ENCODE measurements around the gene ACTN2.

The ACTN2 gene

DNA sequence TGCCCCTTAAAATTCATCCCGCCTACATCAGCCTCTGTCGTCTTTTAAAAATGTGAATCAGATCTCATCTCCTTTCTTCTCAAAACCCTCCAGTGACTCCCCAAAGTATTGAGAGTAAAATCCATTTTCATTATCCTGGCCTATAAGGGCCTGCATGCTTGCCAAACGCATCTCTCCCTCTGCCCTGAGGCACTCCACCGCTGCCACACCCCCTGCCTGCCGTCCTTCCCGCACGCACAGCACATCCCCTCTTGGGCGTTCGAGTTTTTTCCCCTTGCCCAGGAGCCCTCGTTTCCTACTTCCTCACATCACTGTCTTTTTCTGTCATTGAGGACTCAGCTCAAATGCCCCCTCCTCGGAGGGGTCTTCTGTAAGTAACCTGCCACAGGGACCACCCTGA is 55.5 kb downstream of the ACTN2 start:
- TF ChIP-seq ZFX (IDR thresholded peaks at IDR 0.05), result no peak
- TF ChIP-seq, protein P1, sequence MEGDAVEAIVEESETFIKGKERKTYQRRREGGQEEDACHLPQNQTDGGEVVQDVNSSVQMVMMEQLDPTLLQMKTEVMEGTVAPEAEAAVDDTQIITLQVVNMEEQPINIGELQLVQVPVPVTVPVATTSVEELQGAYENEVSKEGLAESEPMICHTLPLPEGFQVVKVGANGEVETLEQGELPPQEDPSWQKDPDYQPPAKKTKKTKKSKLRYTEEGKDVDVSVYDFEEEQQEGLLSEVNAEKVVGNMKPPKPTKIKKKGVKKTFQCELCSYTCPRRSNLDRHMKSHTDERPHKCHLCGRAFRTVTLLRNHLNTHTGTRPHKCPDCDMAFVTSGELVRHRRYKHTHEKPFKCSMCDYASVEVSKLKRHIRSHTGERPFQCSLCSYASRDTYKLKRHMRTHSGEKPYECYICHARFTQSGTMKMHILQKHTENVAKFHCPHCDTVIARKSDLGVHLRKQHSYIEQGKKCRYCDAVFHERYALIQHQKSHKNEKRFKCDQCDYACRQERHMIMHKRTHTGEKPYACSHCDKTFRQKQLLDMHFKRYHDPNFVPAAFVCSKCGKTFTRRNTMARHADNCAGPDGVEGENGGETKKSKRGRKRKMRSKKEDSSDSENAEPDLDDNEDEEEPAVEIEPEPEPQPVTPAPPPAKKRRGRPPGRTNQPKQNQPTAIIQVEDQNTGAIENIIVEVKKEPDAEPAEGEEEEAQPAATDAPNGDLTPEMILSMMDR (conservative IDR thresholded peaks at IDR 0.05), result no peak
- H3K27ac ChIP-seq, result no peak overlapping the region

DNA sequence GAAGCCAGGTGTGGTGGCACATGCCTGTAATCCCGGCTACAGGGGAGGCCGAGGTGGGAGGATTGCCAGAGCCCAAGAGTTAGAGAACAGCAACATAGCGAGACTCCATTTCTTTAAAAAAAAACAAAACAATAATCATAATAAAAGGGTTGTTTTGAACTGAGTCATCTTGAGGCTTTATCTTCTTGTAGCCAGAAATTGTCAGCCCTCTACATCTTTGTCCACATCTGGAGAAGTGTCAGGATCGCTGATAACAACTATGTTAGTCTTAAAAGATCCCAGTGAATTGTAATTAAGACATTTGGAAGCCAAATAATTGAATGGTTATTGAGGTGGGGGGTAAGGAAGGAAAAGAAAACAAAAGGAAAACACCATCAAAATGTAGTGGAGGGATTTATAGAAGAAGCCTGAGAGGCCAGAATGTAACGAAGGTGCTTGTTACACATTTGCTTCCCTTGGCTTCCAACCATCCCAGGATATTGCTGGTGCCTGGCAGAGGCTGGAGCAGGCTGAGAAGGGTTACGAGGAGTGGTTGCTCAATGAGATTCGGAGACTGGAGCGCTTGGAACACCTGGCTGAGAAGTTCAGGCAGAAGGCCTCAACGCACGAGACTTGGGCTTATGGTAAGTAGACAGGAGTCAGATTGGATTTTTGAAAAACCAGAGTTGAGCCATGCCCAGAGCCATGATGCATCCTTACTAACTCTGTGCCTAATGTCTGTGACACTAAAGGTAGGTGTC is 56.3 kb downstream of the ACTN2 start:
- H3K27ac ChIP-seq, result no peak overlapping the region
- TF ChIP-seq ZFX (IDR thresholded peaks at IDR 0.05), result no peak
- TF ChIP-seq, protein P1 (conservative IDR thresholded peaks at IDR 0.05), result no peak

DNA sequence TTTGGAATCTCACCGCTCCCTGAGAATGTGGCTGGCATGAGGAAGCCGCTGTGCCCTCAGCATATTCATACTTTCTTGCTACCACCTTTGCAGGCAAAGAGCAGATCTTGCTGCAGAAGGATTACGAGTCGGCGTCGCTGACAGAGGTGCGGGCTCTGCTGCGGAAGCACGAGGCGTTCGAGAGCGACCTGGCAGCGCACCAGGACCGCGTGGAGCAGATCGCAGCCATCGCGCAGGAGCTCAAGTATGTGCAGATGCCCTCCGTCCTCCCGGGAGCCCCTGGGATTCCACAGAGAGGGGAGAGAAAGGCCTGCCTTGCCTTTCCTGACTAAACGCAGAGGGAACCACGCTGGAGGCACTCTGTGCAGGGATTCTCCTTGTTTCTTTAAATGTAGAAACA is 58.2 kb downstream of the ACTN2 start:
- TF ChIP-seq ZFX (IDR thresholded peaks at IDR 0.05), result no peak
- TF ChIP-seq, protein P1 (conservative IDR thresholded peaks at IDR 0.05), result no peak

DNA sequence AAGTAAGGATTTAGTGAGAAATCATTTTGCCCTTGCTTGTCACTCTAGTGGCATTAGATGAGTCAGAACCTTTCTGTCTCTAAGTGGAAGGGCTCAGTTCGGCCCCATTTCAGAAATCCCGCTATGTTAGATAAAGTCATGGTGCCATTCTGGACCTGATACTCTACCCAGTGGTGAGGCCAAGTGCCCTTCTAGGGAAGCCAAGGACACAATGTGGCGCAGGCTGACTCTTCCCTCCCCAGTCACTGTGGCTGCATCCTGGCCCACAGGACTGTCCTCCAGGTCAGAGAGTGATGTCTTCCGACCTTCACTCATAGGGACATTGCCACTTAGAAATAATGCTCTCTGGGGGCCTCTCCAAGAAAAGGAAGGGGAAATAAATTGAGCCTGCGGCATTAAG is 60.5 kb downstream of the ACTN2 start:
- no peak for TF ChIP-seq ZFX (IDR thresholded peaks at IDR 0.05)
- TF ChIP-seq, protein P1 (conservative IDR thresholded peaks at IDR 0.05), result no peak
- no peak overlapping the region for H3K27ac ChIP-seq

More for the DNA sequence above, 58.2 kb downstream of the ACTN2 start:
- no peak overlapping the region for H3K27ac ChIP-seq

DNA sequence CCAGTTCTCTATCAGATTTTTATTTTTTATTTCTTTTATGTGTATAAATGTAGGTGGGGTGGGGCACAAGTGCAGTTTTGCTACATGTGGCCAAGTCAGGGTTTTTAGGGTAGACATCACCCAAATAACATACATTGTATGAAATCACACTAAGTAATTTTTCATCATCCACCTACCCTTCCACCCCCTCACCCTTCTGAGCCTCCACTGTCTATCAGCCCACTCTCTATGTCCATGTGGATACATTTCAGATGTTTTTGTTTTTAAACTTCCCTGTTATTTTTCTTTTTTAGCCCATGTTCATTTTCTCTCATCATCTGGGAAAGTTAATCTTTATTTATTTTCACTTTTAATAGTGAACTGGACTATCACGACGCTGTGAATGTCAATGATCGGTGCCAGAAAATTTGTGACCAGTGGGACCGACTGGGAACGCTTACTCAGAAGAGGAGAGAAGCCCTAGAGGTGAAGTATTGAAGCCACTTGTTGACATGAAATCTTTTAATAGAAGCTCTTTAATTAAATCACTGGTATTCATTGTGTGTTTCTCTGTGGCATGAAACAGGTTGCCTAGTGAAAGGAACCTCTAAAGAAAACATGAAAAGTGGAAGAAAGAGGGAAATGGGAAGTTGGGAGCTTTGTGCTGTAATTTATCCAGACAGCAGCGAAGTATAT is 61.1 kb downstream of the ACTN2 start:
- no peak overlapping the region for H3K27ac ChIP-seq
- no peak for TF ChIP-seq ZFX (IDR thresholded peaks at IDR 0.05)
- TF ChIP-seq, protein P1 (conservative IDR thresholded peaks at IDR 0.05), result no peak

DNA sequence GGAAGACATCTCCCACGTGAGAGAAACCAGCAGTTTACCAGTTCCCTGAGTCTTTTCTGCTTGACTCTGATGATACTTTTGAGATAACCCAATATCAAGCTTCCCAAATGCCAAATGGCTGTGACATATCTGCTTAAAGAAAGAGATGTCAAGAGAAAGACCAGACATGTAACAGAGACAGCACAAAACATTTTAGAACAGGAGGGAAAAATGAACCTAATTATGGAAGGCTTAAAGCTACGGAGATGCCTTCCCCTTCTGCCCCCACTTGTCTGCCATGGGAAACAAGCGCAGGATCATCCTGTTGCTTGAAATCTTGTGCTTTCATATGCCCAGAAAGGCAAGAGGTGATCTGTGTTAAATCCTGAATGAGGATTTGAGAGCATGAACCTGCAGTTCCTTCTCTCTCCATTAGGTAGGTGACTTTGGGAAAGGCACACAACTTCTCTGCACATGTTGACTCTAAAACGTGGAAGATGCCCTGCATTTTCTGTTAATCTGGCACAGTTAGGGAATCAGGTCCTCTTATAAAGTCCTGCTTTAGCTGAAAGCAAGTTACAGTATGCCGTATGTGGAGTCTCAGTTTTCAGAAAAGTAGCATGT is 62.1 kb downstream of the ACTN2 start:
- no peak overlapping the region for H3K27ac ChIP-seq
- TF ChIP-seq, protein P1 (conservative IDR thresholded peaks at IDR 0.05), result peak; percentile 49
- TF ChIP-seq ZFX (IDR thresholded peaks at IDR 0.05), result no peak

DNA sequence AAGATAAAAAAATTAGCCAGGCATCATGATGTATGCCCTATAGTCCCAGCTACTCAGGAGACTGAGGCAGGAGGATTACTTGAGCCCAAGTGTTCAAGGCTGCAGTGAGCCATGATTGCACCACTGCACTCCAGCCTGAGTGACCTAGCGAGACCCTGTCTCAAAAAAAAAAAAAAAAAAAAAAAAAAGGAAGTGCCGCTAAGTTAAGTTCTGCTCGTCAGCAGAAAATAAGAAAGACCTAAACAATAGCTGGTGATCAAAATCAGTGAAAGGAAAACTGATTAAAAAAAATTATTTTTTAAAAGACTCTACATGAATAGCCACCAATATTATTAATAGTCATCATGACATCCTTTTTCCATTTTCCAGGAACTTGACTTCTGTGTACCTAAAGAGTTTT is 64.6 kb downstream of the ACTN2 start:
- TF ChIP-seq ZFX (IDR thresholded peaks at IDR 0.05), result no peak
- TF ChIP-seq, protein P1 (conservative IDR thresholded peaks at IDR 0.05), result no peak
- no peak overlapping the region for H3K27ac ChIP-seq

Measured in C4-2B (cell line).